Measurements from ENCODE around the gene PRKCE. TPM values are rescaled to one million over a fixed set of nuclear protein-coding genes. Genes with fewer than 3 reads are reported as not detected.

The PRKCE gene
- total RNA-seq, 5 donors from 2014 or later (not counting 1 experiment from before 2014, with no cell fraction given) = 16.5 to 29.8 (median 23.4) TPM

DNA sequence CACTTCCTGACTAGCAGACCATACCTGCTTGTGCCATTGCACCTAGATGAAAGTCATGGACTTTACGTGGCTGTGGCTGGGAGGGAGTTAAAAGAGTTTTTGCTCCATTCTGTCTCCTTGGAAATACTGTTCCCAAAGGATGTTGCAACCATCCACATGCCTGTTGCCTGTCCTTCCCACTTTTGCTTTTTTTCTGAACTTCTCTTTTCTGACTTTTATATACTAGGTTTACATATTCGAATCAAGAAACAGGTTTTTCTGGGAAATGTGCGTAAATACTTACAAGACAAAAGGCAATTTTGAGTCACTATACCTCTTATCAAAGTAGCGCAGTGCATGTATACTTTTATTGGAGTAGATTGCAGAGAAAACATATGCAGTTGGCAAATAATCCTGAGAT lies 244.8 kb downstream of the PRKCE start:
- H3K27ac Mint-ChIP-seq = no peak overlapping the region
- H3K27me3 Mint-ChIP-seq = no peaks in the 10 kb centered on the region
- H3K9me3 Mint-ChIP-seq = no peaks in the 10 kb centered on the region
- no CpG with 5 or more reads among the region's 4 CpGs for WGBS (ENCODE audit: insufficient coverage)
- ChIA-PET CTCF (no interaction called here), POLR2A (no interaction called here)
- H3K36me3 Mint-ChIP-seq = peaks cover 6% of the 10 kb centered on the region
- peaks cover 13 to 23% (median 22%) of the 10 kb centered on the region in 3 donors for H3K4me1 Mint-ChIP-seq
- Histone ChIP-seq H3K9me3 (no peaks in the 10 kb centered on the region), H3K27ac (ENCODE audit: low read length) (no peak overlapping the region), H3K4me3 (ENCODE audit: control insufficient read depth in 1 of 2, extremely low read depth in 1 of 2, low read length in 1 of 2) (no peak overlapping the region), H3K36me3 (ENCODE audit: control insufficient read depth in 2 of 2, extremely low read depth in 1 of 2, insufficient read depth in 1 of 2, low read length in 1 of 2) (no peaks in the 10 kb centered on the region), H3K4me1 (ENCODE audit: control insufficient read depth in 1 of 2, extremely low read depth in 1 of 2, insufficient read depth in 2 of 2, low read length in 2 of 2) (peaks cover 3 to 12% of the 10 kb centered on the region in 2 experiments), H3K27me3 (replicated peaks in 1 of 2; ENCODE audit: control insufficient read depth in 2 of 2, extremely low read depth in 1 of 2, insufficient read depth in 2 of 2, low read length in 1 of 2) (no peaks in the 10 kb centered on the region)
- DNase-seq = no peak
- no peak overlapping the region for H3K4me3 Mint-ChIP-seq
- ATAC-seq (replicated peaks in 1 of 4) = no peak

- Mint-ChIP-seq H3K36me3 (peaks cover 11% of the 10 kb centered on the region), H3K4me1 (peaks cover 0 to 9% (median 7%) of the 10 kb centered on the region in 3 donors), H3K4me3 (no peak overlapping the region), H3K27ac (no peak overlapping the region), H3K9me3 (no peaks in the 10 kb centered on the region), H3K27me3 (no peaks in the 10 kb centered on the region)
- ChIA-PET POLR2A (no interaction called here), CTCF (interaction anchor here in 1 of 2 donors (0.6 kb wide), 1 partner anchor 17 kb away, joined by 3 read pairs; no protein-coding TSS in a partner anchor)
- Histone ChIP-seq H3K27me3 (replicated peaks in 1 of 2; ENCODE audit: control insufficient read depth in 2 of 2, extremely low read depth in 1 of 2, insufficient read depth in 2 of 2, low read length in 1 of 2) (no peaks in the 10 kb centered on the region), H3K4me3 (ENCODE audit: control insufficient read depth in 1 of 2, extremely low read depth in 1 of 2, low read length in 1 of 2) (no peak overlapping the region), H3K9me3 (no peaks in the 10 kb centered on the region), H3K4me1 (ENCODE audit: control insufficient read depth in 1 of 2, extremely low read depth in 1 of 2, insufficient read depth in 2 of 2, low read length in 2 of 2) (no peaks in the 10 kb centered on the region), H3K36me3 (ENCODE audit: control insufficient read depth in 2 of 2, extremely low read depth in 1 of 2, insufficient read depth in 1 of 2, low read length in 1 of 2) (no peaks in the 10 kb centered on the region), H3K27ac (ENCODE audit: low read length) (no peak overlapping the region)
- DNase-seq = no peak
- no CpG with 5 or more reads among the region's 8 CpGs for WGBS (ENCODE audit: insufficient coverage)
- no peak for ATAC-seq (replicated peaks in 1 of 4)
Measured at GRCh38 chr2:45897842-45898241, 246.4 kb downstream of the PRKCE start.

GRCh38 chr2:45898819-45899218 lies 247.3 kb downstream of the PRKCE start:
- Mint-ChIP-seq H3K27ac (no peak overlapping the region), H3K4me3 (no peak overlapping the region), H3K36me3 (peaks cover 11% of the 10 kb centered on the region), H3K27me3 (no peaks in the 10 kb centered on the region), H3K9me3 (no peaks in the 10 kb centered on the region), H3K4me1 (peaks cover 0 to 3% (median under 1%) of the 10 kb centered on the region in 3 donors)
- H3K4me1 ChIP-seq (ENCODE audit: control insufficient read depth in 1 of 2, extremely low read depth in 1 of 2, insufficient read depth in 2 of 2, low read length in 2 of 2) = no peaks in the 10 kb centered on the region
- ChIA-PET POLR2A (no interaction called here), CTCF (no interaction called here)
- no peaks in the 10 kb centered on the region for H3K9me3 ChIP-seq
- H3K36me3 ChIP-seq (ENCODE audit: control insufficient read depth in 2 of 2, extremely low read depth in 1 of 2, insufficient read depth in 1 of 2, low read length in 1 of 2) = no peaks in the 10 kb centered on the region
- no peak overlapping the region for H3K27ac ChIP-seq (ENCODE audit: low read length)
- ATAC-seq (replicated peaks in 1 of 4) = no peak
- no peak for DNase-seq
- 96% methylated on average over 3 of the region's 3 CpGs for WGBS (ENCODE audit: insufficient coverage)
- no peak overlapping the region for H3K4me3 ChIP-seq (ENCODE audit: control insufficient read depth in 1 of 2, extremely low read depth in 1 of 2, low read length in 1 of 2)
- H3K27me3 ChIP-seq (replicated peaks in 1 of 2; ENCODE audit: control insufficient read depth in 2 of 2, extremely low read depth in 1 of 2, insufficient read depth in 2 of 2, low read length in 1 of 2) = no peaks in the 10 kb centered on the region

DNA sequence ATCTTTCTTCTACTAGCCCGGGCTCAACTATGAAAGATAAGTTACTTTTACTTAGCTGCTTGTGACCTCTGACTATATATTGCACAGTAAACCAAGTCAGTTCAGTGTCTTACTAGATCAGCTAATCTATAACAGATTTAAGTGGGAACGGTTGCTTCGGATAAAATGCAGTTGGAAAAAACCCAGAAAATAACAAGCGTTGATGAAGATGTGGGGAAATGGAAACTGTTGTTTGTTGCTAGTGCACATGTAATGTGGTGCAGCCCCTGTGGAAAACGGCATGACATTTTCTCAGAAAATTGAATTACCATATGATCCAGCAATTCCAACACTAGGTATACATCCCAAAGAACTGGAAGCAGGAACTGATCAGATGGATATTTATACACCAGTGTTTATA lies 248.5 kb downstream of the PRKCE start:
- H3K27ac Mint-ChIP-seq = no peak overlapping the region
- Histone ChIP-seq H3K4me3 (ENCODE audit: control insufficient read depth in 1 of 2, extremely low read depth in 1 of 2, low read length in 1 of 2) (no peak overlapping the region), H3K27me3 (replicated peaks in 1 of 2; ENCODE audit: control insufficient read depth in 2 of 2, extremely low read depth in 1 of 2, insufficient read depth in 2 of 2, low read length in 1 of 2) (no peaks in the 10 kb centered on the region), H3K36me3 (ENCODE audit: control insufficient read depth in 2 of 2, extremely low read depth in 1 of 2, insufficient read depth in 1 of 2, low read length in 1 of 2) (no peaks in the 10 kb centered on the region), H3K27ac (ENCODE audit: low read length) (no peak overlapping the region), H3K4me1 (ENCODE audit: control insufficient read depth in 1 of 2, extremely low read depth in 1 of 2, insufficient read depth in 2 of 2, low read length in 2 of 2) (no peaks in the 10 kb centered on the region), H3K9me3 (no peaks in the 10 kb centered on the region)
- no peaks in the 10 kb centered on the region for H3K4me1 Mint-ChIP-seq
- H3K27me3 Mint-ChIP-seq = no peaks in the 10 kb centered on the region
- H3K4me3 Mint-ChIP-seq = no peak overlapping the region
- ChIA-PET POLR2A (no interaction called here), CTCF (interaction anchor here in 1 of 2 donors (0.6 kb wide), 1 partner anchor 238 kb away, joined by 3 read pairs; no protein-coding TSS in a partner anchor)
- no peaks in the 10 kb centered on the region for H3K9me3 Mint-ChIP-seq
- ATAC-seq (replicated peaks in 1 of 4) (no peak), DNase-seq (no peak)
- no CpG with 5 or more reads among the region's 5 CpGs for WGBS (ENCODE audit: insufficient coverage)
- peaks cover 11% of the 10 kb centered on the region for H3K36me3 Mint-ChIP-seq

- CTCF ChIA-PET = no interaction called here
- Mint-ChIP-seq H3K9me3 (no peaks in the 10 kb centered on the region), H3K4me3 (no peak overlapping the region), H3K27me3 (no peaks in the 10 kb centered on the region), H3K36me3 (peaks cover 11% of the 10 kb centered on the region), H3K27ac (no peak overlapping the region), H3K4me1 (peaks cover 0 to 2% (median 0%) of the 10 kb centered on the region in 3 donors)
- no peak overlapping the region for H3K27ac ChIP-seq (ENCODE audit: low read length)
- DNase-seq (no peak), ATAC-seq (replicated peaks in 1 of 4) (no peak)
- H3K4me3 ChIP-seq (ENCODE audit: control insufficient read depth in 1 of 2, extremely low read depth in 1 of 2, low read length in 1 of 2) = no peak overlapping the region
- no peaks in the 10 kb centered on the region for H3K27me3 ChIP-seq (replicated peaks in 1 of 2; ENCODE audit: control insufficient read depth in 2 of 2, extremely low read depth in 1 of 2, insufficient read depth in 2 of 2, low read length in 1 of 2)
- H3K4me1 ChIP-seq (ENCODE audit: control insufficient read depth in 1 of 2, extremely low read depth in 1 of 2, insufficient read depth in 2 of 2, low read length in 2 of 2) = no peaks in the 10 kb centered on the region
- H3K36me3 ChIP-seq (ENCODE audit: control insufficient read depth in 2 of 2, extremely low read depth in 1 of 2, insufficient read depth in 1 of 2, low read length in 1 of 2) = no peaks in the 10 kb centered on the region
- 100% methylated on average over 3 of the region's 7 CpGs for WGBS (ENCODE audit: insufficient coverage)
- POLR2A ChIA-PET = no interaction called here
- no peaks in the 10 kb centered on the region for H3K9me3 ChIP-seq
Measured at GRCh38 chr2:45901468-45902032, 250.1 kb downstream of the PRKCE start.

- Histone ChIP-seq H3K9me3 (no peaks in the 10 kb centered on the region), H3K4me1 (ENCODE audit: control insufficient read depth in 1 of 2, extremely low read depth in 1 of 2, insufficient read depth in 2 of 2, low read length in 2 of 2) (no peaks in the 10 kb centered on the region), H3K36me3 (ENCODE audit: control insufficient read depth in 2 of 2, extremely low read depth in 1 of 2, insufficient read depth in 1 of 2, low read length in 1 of 2) (no peaks in the 10 kb centered on the region), H3K4me3 (ENCODE audit: control insufficient read depth in 1 of 2, extremely low read depth in 1 of 2, low read length in 1 of 2) (no peak overlapping the region), H3K27me3 (replicated peaks in 1 of 2; ENCODE audit: control insufficient read depth in 2 of 2, extremely low read depth in 1 of 2, insufficient read depth in 2 of 2, low read length in 1 of 2) (no peaks in the 10 kb centered on the region), H3K27ac (ENCODE audit: low read length) (no peak overlapping the region)
- Mint-ChIP-seq H3K4me3 (no peak overlapping the region), H3K27ac (no peak overlapping the region), H3K27me3 (no peaks in the 10 kb centered on the region), H3K4me1 (peaks cover 0 to 2% (median 0%) of the 10 kb centered on the region in 3 donors), H3K36me3 (peaks cover 11% of the 10 kb centered on the region), H3K9me3 (no peaks in the 10 kb centered on the region)
- ATAC-seq (replicated peaks in 1 of 4) (no peak), DNase-seq (no peak)
- CTCF ChIA-PET = no interaction called here
- POLR2A ChIA-PET = no interaction called here
Measured at GRCh38 chr2:45902380-45902779, 250.9 kb downstream of the PRKCE start.
